Ovary (tissue), 3 donors: ENCODE measurements around the gene BHLHE41.
A peak's percentile ranks its signal among the peaks of the same experiment; 100 is the strongest.

Experiments used
- EP300 ChIP-seq: sonication (generic); formaldehyde crosslinking; IDR thresholded peaks from one replicate; pipeline ENCODE4 v1.6.1; 2017; ENCODE audit warnings: antibody characterized with exemption
- POLR2A ChIP-seq: fragments of 450-650 bp; IDR thresholded peaks from one replicate; pipeline ENCODE4 v1.6.1; 2017; ENCODE audit warnings: antibody characterized with exemption, mild to moderate bottlenecking, moderate library complexity
- TF ChIP-seq, protein P1 (sequence below), 3 donors: fragments of 450-650 bp in 2 of 3; fragments of 200-600 bp in 1 of 3; IDR thresholded peaks; one replicate each; pipeline versions ENCODE4 v1.5.1 to v1.8.0; 2016 to 2022; ENCODE audit warnings: antibody characterized with exemption in 3 of 3, mild to moderate bottlenecking in 1 of 3
- donor health status: DM: no; HTN: no; CAD: no.

DNA sequence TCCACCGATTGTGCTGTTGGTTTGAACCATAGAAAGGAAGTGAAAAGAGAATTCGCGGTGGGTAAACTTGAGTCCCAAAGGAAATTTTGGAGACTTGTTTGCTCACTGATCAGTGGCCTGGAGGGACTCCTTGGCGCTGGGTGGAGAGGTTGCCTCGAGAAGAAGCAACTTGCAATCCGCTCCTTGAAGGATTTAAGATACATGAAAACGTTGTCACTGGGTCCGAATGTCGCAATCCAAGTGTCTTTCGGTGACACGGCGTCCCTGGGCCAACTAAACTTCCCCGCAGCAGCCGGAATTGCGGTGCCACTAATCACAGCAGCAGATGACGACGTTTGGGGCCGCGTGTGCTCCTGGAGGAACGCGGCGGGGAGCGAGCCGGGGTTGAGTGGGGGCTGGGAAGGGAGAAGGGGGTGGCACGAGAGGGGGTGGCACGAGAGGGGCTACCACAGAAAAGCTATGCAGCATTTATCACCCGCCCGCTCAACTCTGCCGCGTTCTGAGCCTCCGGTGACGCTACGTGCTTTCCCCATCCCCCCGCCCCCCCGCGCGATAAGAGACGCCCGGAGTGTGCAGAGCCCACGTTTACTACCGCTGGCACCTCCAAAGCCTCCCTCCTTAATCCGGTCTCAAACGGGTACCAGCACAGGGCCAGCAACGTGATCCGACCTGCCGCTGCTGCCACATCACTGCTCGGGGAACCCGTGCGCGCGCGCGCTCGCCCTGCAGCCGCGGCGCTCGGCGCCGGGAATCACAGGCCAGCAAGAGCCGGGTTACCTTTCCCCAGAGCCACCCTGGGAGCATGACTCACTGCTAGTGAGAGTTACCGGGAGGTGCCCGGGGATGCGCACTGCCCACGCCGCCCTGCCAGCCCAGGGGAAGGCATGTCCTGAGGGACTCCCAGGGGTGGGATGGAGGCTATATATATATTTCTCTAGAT, 833 bp upstream of the BHLHE41 start:
- TF ChIP-seq, protein P1, sequence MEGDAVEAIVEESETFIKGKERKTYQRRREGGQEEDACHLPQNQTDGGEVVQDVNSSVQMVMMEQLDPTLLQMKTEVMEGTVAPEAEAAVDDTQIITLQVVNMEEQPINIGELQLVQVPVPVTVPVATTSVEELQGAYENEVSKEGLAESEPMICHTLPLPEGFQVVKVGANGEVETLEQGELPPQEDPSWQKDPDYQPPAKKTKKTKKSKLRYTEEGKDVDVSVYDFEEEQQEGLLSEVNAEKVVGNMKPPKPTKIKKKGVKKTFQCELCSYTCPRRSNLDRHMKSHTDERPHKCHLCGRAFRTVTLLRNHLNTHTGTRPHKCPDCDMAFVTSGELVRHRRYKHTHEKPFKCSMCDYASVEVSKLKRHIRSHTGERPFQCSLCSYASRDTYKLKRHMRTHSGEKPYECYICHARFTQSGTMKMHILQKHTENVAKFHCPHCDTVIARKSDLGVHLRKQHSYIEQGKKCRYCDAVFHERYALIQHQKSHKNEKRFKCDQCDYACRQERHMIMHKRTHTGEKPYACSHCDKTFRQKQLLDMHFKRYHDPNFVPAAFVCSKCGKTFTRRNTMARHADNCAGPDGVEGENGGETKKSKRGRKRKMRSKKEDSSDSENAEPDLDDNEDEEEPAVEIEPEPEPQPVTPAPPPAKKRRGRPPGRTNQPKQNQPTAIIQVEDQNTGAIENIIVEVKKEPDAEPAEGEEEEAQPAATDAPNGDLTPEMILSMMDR (IDR thresholded peaks at IDR 0.05): no peak
- TF ChIP-seq EP300 (no peak), POLR2A (peak; percentile 49)
